ENCODE results near the gene IRAK1.

The IRAK1 gene

GRCh38 chrX:154040307-154040756 lies 20.6 kb upstream of the IRAK1 start:
- no peak for DNase-seq

- DNase-seq: no peak
Measured at GRCh38 chrX:154039577-154039976, 19.9 kb upstream of the IRAK1 start.

GRCh38 chrX:154038656-154039055 lies 19.0 kb upstream of the IRAK1 start:
- no peak for DNase-seq

- no peak for DNase-seq
Measured at GRCh38 chrX:154037754-154038153, 18.1 kb upstream of the IRAK1 start.

- DNase-seq: no peak
Measured at GRCh38 chrX:154036513-154036912, 16.8 kb upstream of the IRAK1 start.

- no peak for DNase-seq
Measured at GRCh38 chrX:154033848-154034247, 14.1 kb upstream of the IRAK1 start.

- no peak for DNase-seq
Measured at GRCh38 chrX:154032653-154033052, 13.0 kb upstream of the IRAK1 start.

GRCh38 chrX:154032160-154032559 lies 12.5 kb upstream of the IRAK1 start:
- no peak for DNase-seq

GRCh38 chrX:154030715-154031305 lies 11.1 kb upstream of the IRAK1 start:
- DNase-seq: no peak

- DNase-seq: no peak
Measured at GRCh38 chrX:154030266-154030665, 10.6 kb upstream of the IRAK1 start.

- DNase-seq: no peak
Measured at GRCh38 chrX:154029439-154029838, 9.7 kb upstream of the IRAK1 start.

GRCh38 chrX:154028502-154029184 lies 8.9 kb upstream of the IRAK1 start:
- no peak for DNase-seq

- DNase-seq: no peak
Measured at GRCh38 chrX:154027986-154028385, 8.3 kb upstream of the IRAK1 start.

- DNase-seq: no peak
Measured at GRCh38 chrX:154027022-154027402, 7.3 kb upstream of the IRAK1 start.

- no peak for DNase-seq
Measured at GRCh38 chrX:154026136-154027021, 6.7 kb upstream of the IRAK1 start.

GRCh38 chrX:154025230-154025629 lies 5.5 kb upstream of the IRAK1 start:
- no peak for DNase-seq

GRCh38 chrX:154024271-154024670 lies 4.6 kb upstream of the IRAK1 start:
- DNase-seq: no peak

- DNase-seq: no peak
Measured at GRCh38 chrX:154023276-154024000, 3.7 kb upstream of the IRAK1 start.

GRCh38 chrX:154022108-154022507 lies 2.4 kb upstream of the IRAK1 start:
- no peak for DNase-seq

- no peak for DNase-seq
Measured at GRCh38 chrX:154021131-154021611, 1.5 kb upstream of the IRAK1 start.

- DNase-seq: no peak
Measured at GRCh38 chrX:154020536-154021115, 924 bp upstream of the IRAK1 start.

GRCh38 chrX:154019061-154019621 lies 561 bp downstream of the IRAK1 start:
- DNase-seq: peak; percentile 40
